Neural progenitor cell (in vitro differentiated cells): ENCODE measurements around the gene TM9SF4. TPM values are rescaled to one million over a fixed set of nuclear protein-coding genes. Genes with fewer than 3 reads are reported as not detected.
A peak's percentile ranks its signal among the peaks of the same experiment; 100 is the strongest.

Experiments
- DNase-seq: peaks from one replicate; pipeline ENCODE4 v3.0.0-alpha.2; 2016; ENCODE audit warnings: low spot score
- H2AFZ ChIP-seq: fragments of 200-600 bp; sonication (generic); replicated peaks from 2 replicates; pipeline ENCODE4 v1.6.1; 2016; ENCODE audit warnings: antibody characterized with exemption
- H3F3A ChIP-seq: fragments of 200-600 bp; sonication (generic); 2 replicates; pipeline ENCODE4 v1.6.1; 2016; ENCODE audit warnings: antibody characterized with exemption, low read depth
- H3K27ac ChIP-seq: fragments of 200-600 bp; sonication (generic); 2 replicates; pipeline ENCODE4 v1.5.1; 2016; ENCODE audit warnings: mild to moderate bottlenecking
- H3K27me3 ChIP-seq: fragments of 200-600 bp; sonication (generic); 2 replicates; pipeline ENCODE4 v1.6.1; 2016; ENCODE audit warnings: mild to moderate bottlenecking, moderate library complexity
- H3K36me3 ChIP-seq: fragments of 200-600 bp; sonication (generic); 2 replicates; pipeline ENCODE4 v1.5.1; 2016
- H3K4me1 ChIP-seq: fragments of 200-600 bp; sonication (generic); 2 replicates; pipeline ENCODE4 v1.6.1; 2016; ENCODE audit warnings: mixed run types
- H3K4me2 ChIP-seq: fragments of 200-600 bp; sonication (generic); 2 replicates; pipeline ENCODE4 v1.6.1; 2016
- H3K4me3 ChIP-seq: fragments of 200-600 bp; sonication (generic); 2 replicates; pipeline ENCODE4 v1.5.1; 2016
- H3K79me2 ChIP-seq: fragments of 200-600 bp; sonication (generic); 2 replicates; pipeline ENCODE4 v1.6.1; 2016; ENCODE audit warnings: low read depth
- H3K9ac ChIP-seq: fragments of 200-600 bp; sonication (generic); 2 replicates; pipeline ENCODE4 v1.6.1; 2016
- H3K9me3 ChIP-seq: fragments of 200-600 bp; sonication (generic); 2 replicates; pipeline ENCODE4 v1.5.1; 2016; ENCODE audit warnings: low read depth
- H4K20me1 ChIP-seq: fragments of 200-600 bp; sonication (generic); 2 replicates; pipeline ENCODE4 v1.6.1; 2016; ENCODE audit warnings: low read depth
- H3K27ac Mint-ChIP-seq: 3 replicates; pipeline ENCODE4 v1.8.0; 2021; ENCODE audit warnings: mixed read lengths
- H3K27me3 Mint-ChIP-seq: 2 replicates; pipeline ENCODE4 v1.8.0; 2022; ENCODE audit warnings: low read depth, mild to moderate bottlenecking, inconsistent platforms, moderate library complexity, mixed read lengths; ENCODE audit not compliant: insufficient read depth
- H3K36me3 Mint-ChIP-seq: 3 replicates; pipeline ENCODE4 v1.8.0; 2021; ENCODE audit warnings: mixed read lengths
- H3K4me1 Mint-ChIP-seq: 3 replicates; pipeline ENCODE4 v1.8.0; 2021; ENCODE audit warnings: mixed read lengths
- H3K4me3 Mint-ChIP-seq: 3 replicates; pipeline ENCODE4 v1.8.0; 2021; ENCODE audit warnings: mild to moderate bottlenecking, moderate library complexity, mixed read lengths
- H3K9me3 Mint-ChIP-seq: 3 replicates; pipeline ENCODE4 v1.8.0; 2020; ENCODE audit warnings: mixed read lengths
- CTCF ChIP-seq: fragments of 200-600 bp; sonication (generic); IDR thresholded peaks from 2 replicates; pipeline ENCODE4 v1.5.1; 2017; ENCODE audit warnings: antibody characterized with exemption, mild to moderate bottlenecking
- EZH2 ChIP-seq: fragments of 200-600 bp; sonication (generic); IDR thresholded peaks from 2 replicates; pipeline ENCODE4 v1.6.1; 2017; ENCODE audit warnings: antibody characterized with exemption, mild to moderate bottlenecking, moderate library complexity
- EZH2phosphoT487 ChIP-seq: fragments of 200-600 bp; sonication (generic); IDR thresholded peaks from 2 replicates; pipeline ENCODE4 v1.6.1; 2017; ENCODE audit warnings: antibody characterized with exemption
- total RNA-seq: library from RNA; depleted of rRNA; stranded (reverse); fragments of >200 nt; gene quantifications from 2 replicates; pipeline ENCODE4 v1.2.3, GENCODE V29; 2015; ENCODE audit warnings: low replicate concordance

Gene TM9SF4
- total RNA-seq, 1 donor from 2014 or later: 27.9 TPM

GRCh38 chr20:32205843-32206759 lies 96.6 kb downstream of the TM9SF4 start:
- H3K79me2 ChIP-seq: peaks cover 78% of the 10 kb centered on the region
- H3K4me1 ChIP-seq: peaks cover 30% of the 10 kb centered on the region
- Mint-ChIP-seq H3K4me3 (peak overlapping the region; percentile 97), H3K36me3 (peaks cover 5% of the 10 kb centered on the region), H3K4me1 (peaks cover 58% of the 10 kb centered on the region), H3K27ac (peak overlapping the region; percentile 91), H3K9me3 (no peaks in the 10 kb centered on the region), H3K27me3 (peaks cover 7% of the 10 kb centered on the region)
- H3K4me2 ChIP-seq: peak overlapping the region; percentile 92
- H3K27ac ChIP-seq: peak overlapping the region; percentile 90
- H3K9ac ChIP-seq: peak overlapping the region; percentile 92
- no peak overlapping the region for H2AFZ ChIP-seq
- H3K36me3 ChIP-seq: no peaks in the 10 kb centered on the region
- no peaks in the 10 kb centered on the region for H3K9me3 ChIP-seq
- H3K27me3 ChIP-seq: no peaks in the 10 kb centered on the region
- H3K4me3 ChIP-seq: peak overlapping the region; percentile 95
- DNase-seq: peak; percentile 59
- no peak for TF ChIP-seq CTCF
- no peak for TF ChIP-seq EZH2
- no peak for TF ChIP-seq EZH2phosphoT487
- H4K20me1 ChIP-seq: peaks cover 60% of the 10 kb centered on the region
- peaks cover 27% of the 10 kb centered on the region for H3F3A ChIP-seq

- H3F3A ChIP-seq: peaks cover 27% of the 10 kb centered on the region
- TF ChIP-seq EZH2phosphoT487 (no peak), CTCF (no peak)
- peak overlapping the region; percentile 95 for H3K4me3 ChIP-seq
- H3K4me3 Mint-ChIP-seq: peak overlapping the region; percentile 97
- H3K27ac ChIP-seq: peak overlapping the region; percentile 90
- no peaks in the 10 kb centered on the region for H3K9me3 ChIP-seq
- peak; percentile 42 for DNase-seq
- H3K4me1 ChIP-seq: peaks cover 30% of the 10 kb centered on the region
- H3K27me3 Mint-ChIP-seq: peaks cover 7% of the 10 kb centered on the region
- no peaks in the 10 kb centered on the region for H3K27me3 ChIP-seq
- H2AFZ ChIP-seq: no peak overlapping the region
- peaks cover 7% of the 10 kb centered on the region for H3K36me3 Mint-ChIP-seq
- peaks cover 58% of the 10 kb centered on the region for H3K4me1 Mint-ChIP-seq
- peak overlapping the region; percentile 91 for H3K27ac Mint-ChIP-seq
- H3K9me3 Mint-ChIP-seq: no peaks in the 10 kb centered on the region
- peak overlapping the region; percentile 92 for H3K4me2 ChIP-seq
- no peaks in the 10 kb centered on the region for H3K36me3 ChIP-seq
- peaks cover 52% of the 10 kb centered on the region for H4K20me1 ChIP-seq
- peak overlapping the region; percentile 92 for H3K9ac ChIP-seq
- H3K79me2 ChIP-seq: peaks cover 69% of the 10 kb centered on the region
Observed at GRCh38 chr20:32206760-32207625, 97.5 kb downstream of the TM9SF4 start.

- peak within 1 kb of the TSS; percentile 92 for H3K4me2 ChIP-seq
- peak within 1 kb of the TSS; percentile 95 for H3K4me3 ChIP-seq
- H4K20me1 ChIP-seq: peaks cover 43% of the 10 kb centered on the region
- Mint-ChIP-seq H3K4me3 (peak within 1 kb of the TSS; percentile 97), H3K27me3 (peaks cover 7% of the 10 kb centered on the region), H3K9me3 (no peaks in the 10 kb centered on the region), H3K4me1 (peaks cover 58% of the 10 kb centered on the region), H3K36me3 (peaks cover 4% of the 10 kb centered on the region), H3K27ac (peak within 1 kb of the TSS; percentile 92)
- TF ChIP-seq CTCF (peak; percentile 41), EZH2phosphoT487 (no peak), EZH2 (no peak)
- H3K79me2 ChIP-seq: peaks cover 61% of the 10 kb centered on the region
- H3K27ac ChIP-seq: peak within 1 kb of the TSS; percentile 90
- H3K36me3 ChIP-seq: no peaks in the 10 kb centered on the region
- peaks cover 30% of the 10 kb centered on the region for H3K4me1 ChIP-seq
- no peaks in the 10 kb centered on the region for H3K9me3 ChIP-seq
- H3F3A ChIP-seq: peaks cover 27% of the 10 kb centered on the region
- H3K27me3 ChIP-seq: no peaks in the 10 kb centered on the region
- H3K9ac ChIP-seq: peak within 1 kb of the TSS; percentile 92
- peak; percentile 96 for DNase-seq
- H2AFZ ChIP-seq: peak within 1 kb of the TSS; percentile 87
Observed at GRCh38 chr20:32207626-32208498, 98.3 kb downstream of the TM9SF4 start, which contains the start of the genes PLAGL2 and POFUT1. Gene PLAGL2, minus strand, starts transcription at chr20:32207743. Its CDS starts 5,565 bp downstream, at chr20:32202178. Gene POFUT1, plus strand, starts transcription at chr20:32207880. Its CDS starts 62 bp downstream, at chr20:32207942.
